Measurements from ENCODE around the gene ARV1.

- TF ChIP-seq POLR2A (IDR thresholded peaks at IDR 0.05; ENCODE audit: extremely low read depth, insufficient read length) (no peak), CTCF (IDR thresholded peaks at IDR 0.05; ENCODE audit: low read depth, low read length) (no peak), MAX (IDR thresholded peaks at IDR 0.05; ENCODE audit: low read depth, low read length) (no peak)
Measured at GRCh38 chr1:231036416-231036815, 57.5 kb downstream of the ARV1 start.
